Measurements from ENCODE around the gene TBPL1. TPM values are rescaled to one million over a fixed set of nuclear protein-coding genes. Genes with fewer than 3 reads are reported as not detected.

TBPL1 gene
- total and polyA plus RNA-seq, 9 of the 15 experiments (the other 6 are each of a cell fraction or from before 2014, with no cell fraction given) = 78.1 to 152 (median 107) TPM

- intact Hi-C loops (cut with micrococcal nuclease) = no loop called here
- no TSS peak for BruUV-seq (replicated peaks)
- DNase-seq (ENCODE audit: extremely low read depth in 1 of 4, low spot score in 3 of 4) (no peak), FAIRE-seq (no peak), ATAC-seq (no peak)
- no peaks in the 10 kb centered on the region for H3K9me1 ChIP-seq (ENCODE audit: control insufficient read depth, insufficient read depth, low read length)
- H3K9me3 ChIP-seq (replicated peaks; ENCODE audit: control insufficient read depth, insufficient read depth, low read depth, low read length) = no peaks in the 10 kb centered on the region
- in situ Hi-C loops (cut with MboI) = no loop called here
- H3K27ac ChIP-seq (ENCODE audit: extremely low read depth, low read depth, low read length) = no peak overlapping the region
- H3K4me3 ChIP-seq = no peak overlapping the region
- H4K20me1 ChIP-seq (replicated peaks; ENCODE audit: control insufficient read depth, insufficient read depth, low read length) = 0 out of 2 replicates have a peak, but pooled peaks cover 4% of the 10 kb centered on the region
- no peak overlapping the region for H3K9ac ChIP-seq (ENCODE audit: insufficient read depth in 1 of 2, low read depth in 2 of 2, low read length in 2 of 2)
- ChIA-PET CTCF (ENCODE audit: low intra/inter-chr PET ratio) (no interaction called here), POLR2A (interaction anchor here (1.2 kb wide), 2 partner anchors 8 to 14 kb away, joined by 3 to 4 read pairs; no protein-coding TSS in a partner anchor)
- no peaks in the 10 kb centered on the region for H3K79me2 ChIP-seq (ENCODE audit: control insufficient read depth, insufficient read depth, low read length)
- H3K36me3 ChIP-seq (ENCODE audit: control insufficient read depth, insufficient read depth, low read length) = peaks cover 3% of the 10 kb centered on the region; the same call in 1 of the 3 replicates
- 47% methylated on average over 3 of the region's 3 CpGs for WGBS (ENCODE audit: insufficient coverage, low coverage, missing lambda C conversion rate)
- TF ChIP-seq ZNF24 (IDR thresholded peaks at IDR 0.05) (peak; percentile 48; the same call in 1 of the 2 replicates), E4F1 (CRISPR knock-in tag; IDR thresholded peaks at IDR 0.05; ENCODE audit: borderline replicate concordance) (no peak)
- H3K4me1 ChIP-seq (replicated peaks in 1 of 2; ENCODE audit: control insufficient read depth in 2 of 2, insufficient read depth in 2 of 2, low read length in 2 of 2) = peaks cover 7 to 28% of the 10 kb centered on the region in 2 experiments
- H3K27me3 ChIP-seq (ENCODE audit: control insufficient read depth in 2 of 2, insufficient read depth in 2 of 2, low read length in 2 of 2) = no peaks in the 10 kb centered on the region
- H2AFZ ChIP-seq (ENCODE audit: low read depth, low read length) = no peak overlapping the region
- H3K4me2 ChIP-seq (ENCODE audit: insufficient read depth, low read length) = no peak overlapping the region
Observed at GRCh38 chr6:133995758-133996157, 42.7 kb downstream of the TBPL1 start.

- ATAC-seq = no peak
- FAIRE-seq = no peak
- in situ Hi-C loops (cut with MboI) (no loop called here), intact Hi-C loops (cut with micrococcal nuclease) (no loop called here)
- Histone ChIP-seq H3K4me3 (no peak overlapping the region), H3K36me3 (ENCODE audit: control insufficient read depth, insufficient read depth, low read length) (no peaks in the 10 kb centered on the region), H3K79me2 (ENCODE audit: control insufficient read depth, insufficient read depth, low read length) (no peaks in the 10 kb centered on the region), H3K9me1 (ENCODE audit: control insufficient read depth, insufficient read depth, low read length) (no peaks in the 10 kb centered on the region), H3K9me3 (replicated peaks; ENCODE audit: control insufficient read depth, insufficient read depth, low read depth, low read length) (no peaks in the 10 kb centered on the region), H3K27me3 (ENCODE audit: control insufficient read depth in 2 of 2, insufficient read depth in 2 of 2, low read length in 2 of 2) (no peaks in the 10 kb centered on the region), H3K4me2 (ENCODE audit: insufficient read depth, low read length) (no peak overlapping the region), H3K9ac (ENCODE audit: insufficient read depth in 1 of 2, low read depth in 2 of 2, low read length in 2 of 2) (no peak overlapping the region), H3K27ac (ENCODE audit: extremely low read depth, low read depth, low read length) (no peak overlapping the region), H4K20me1 (replicated peaks; ENCODE audit: control insufficient read depth, insufficient read depth, low read length) (0 out of 2 replicates have a peak, but pooled peaks cover 4% of the 10 kb centered on the region), H3K4me1 (replicated peaks in 1 of 2; ENCODE audit: control insufficient read depth in 2 of 2, insufficient read depth in 2 of 2, low read length in 2 of 2) (peaks cover 7 to 18% of the 10 kb centered on the region in 2 experiments), H2AFZ (ENCODE audit: low read depth, low read length) (no peak overlapping the region)
- DNase-seq (ENCODE audit: extremely low read depth in 1 of 4, low spot score in 3 of 4) = no peak
- no TSS peak for BruUV-seq (replicated peaks)
- ChIA-PET POLR2A (no interaction called here), CTCF (ENCODE audit: low intra/inter-chr PET ratio) (no interaction called here)
- WGBS (ENCODE audit: insufficient coverage, low coverage, missing lambda C conversion rate) = 89% methylated on average over 6 of the region's 6 CpGs
- no peak for TF ChIP-seq ATF3 (IDR thresholded peaks at IDR 0.05)
- TF ChIP-seq ATF3 (CRISPR knock-in tag; conservative IDR thresholded peaks at IDR 0.05) = no peak
- no peak for TF ChIP-seq DNMT1 (IDR thresholded peaks at IDR 0.05)
- no peak for TF ChIP-seq POLR2AphosphoS5 (IDR thresholded peaks at IDR 0.05; ENCODE audit: control insufficient read depth, insufficient read depth, low read depth, low read length)
- TF ChIP-seq ZNF146 (CRISPR knock-in tag; IDR thresholded peaks at IDR 0.05; ENCODE audit: unreplicated experiment) = peak; percentile 89
- TF ChIP-seq NEUROD1 (IDR thresholded peaks at IDR 0.05; ENCODE audit: borderline replicate concordance, low read depth, low read length, partially characterized antibody) = no peak
- no peak for TF ChIP-seq DIDO1 (tag; IDR thresholded peaks at IDR 0.05; ENCODE audit: low read depth)
- TF ChIP-seq PTTG1 (tag; IDR thresholded peaks at IDR 0.05; ENCODE audit: low read depth) = no peak
- TF ChIP-seq ZNF586 (CRISPR knock-in tag; conservative IDR thresholded peaks at IDR 0.05) = no peak
- TF ChIP-seq BCOR (IDR thresholded peaks at IDR 0.05) = peak; percentile 12; the same call in 1 of the 2 replicates
- TF ChIP-seq KDM1A (IDR thresholded peaks at IDR 0.05) = 0 out of 4 replicates have a peak, but pooled peaks have one; percentile 11 to 33
- peak; percentile 67 for TF ChIP-seq RBM25 (IDR thresholded peaks at IDR 0.05; ENCODE audit: low read depth, low read length, severe bottlenecking)
Observed at GRCh38 chr6:133997267-133997666, 44.2 kb downstream of the TBPL1 start.

Measured in K562 (cell line).